MCF 10A (cell line): ENCODE data around the gene SPARC. TPM values are rescaled to one million over a fixed set of nuclear protein-coding genes. Genes with fewer than 3 reads are reported as not detected.

Source experiments
- BruUV-seq: library from RNA; stranded (reverse); fragments of 400-500 nt; replicated peaks from 2 replicates; lab custom pipeline; 2021; lab: Mats Ljungman, UMichigan
- CTCF ChIA-PET: fragments of 300-600 bp; sonication (Branson Sonifier 250); formaldehyde crosslinking; extraction: SDS; loops from one replicate; lab custom pipeline; 2021; ENCODE audit warnings: antibody characterized with exemption, inconsistent platforms; lab: Yijun Ruan, JAX
- POLR2A ChIA-PET: fragments of 300-600, 350-650 bp; sonication (Branson Sonifier 250); formaldehyde crosslinking; extraction: SDS; loops from one replicate; lab custom pipeline; 2020; ENCODE audit warnings: antibody characterized with exemption, inconsistent platforms; lab: Yijun Ruan, JAX
- DNase-seq: peaks from one replicate; pipeline ENCODE4 v3.0.0-alpha.2; 2018; ENCODE audit not compliant: unreplicated experiment
- H3K27ac Mint-ChIP-seq: one replicate; pipeline ENCODE4 v1.8.0; 2022; ENCODE audit warnings: mild to moderate bottlenecking, low read depth, mixed read lengths; ENCODE audit not compliant: unreplicated experiment
- H3K27me3 Mint-ChIP-seq: one replicate; pipeline ENCODE4 v1.8.0; 2022; ENCODE audit warnings: mixed read lengths; ENCODE audit not compliant: insufficient read depth, unreplicated experiment
- H3K36me3 Mint-ChIP-seq: one replicate; pipeline ENCODE4 v1.8.0; 2022; ENCODE audit warnings: mild to moderate bottlenecking, moderate library complexity, mixed read lengths; ENCODE audit not compliant: insufficient read depth, unreplicated experiment
- H3K4me1 Mint-ChIP-seq: one replicate; pipeline ENCODE4 v1.8.0; 2022; ENCODE audit warnings: mixed read lengths; ENCODE audit not compliant: insufficient read depth, unreplicated experiment
- H3K4me3 Mint-ChIP-seq: one replicate; pipeline ENCODE4 v1.8.0; 2022; ENCODE audit warnings: mild to moderate bottlenecking, moderate library complexity, mixed read lengths; ENCODE audit not compliant: unreplicated experiment
- H3K9me3 Mint-ChIP-seq: one replicate; pipeline ENCODE4 v1.8.0; 2022; ENCODE audit warnings: mixed read lengths; ENCODE audit not compliant: unreplicated experiment
- CTCF ChIP-seq: fragments of 200-600 bp; IDR thresholded peaks from one replicate; pipeline ENCODE4 v1.8.0; 2022; ENCODE audit warnings: antibody characterized with exemption, mild to moderate bottlenecking; ENCODE audit not compliant: unreplicated experiment
- intact Hi-C: fragments of 100-400 bp; cut with micrococcal nuclease; formaldehyde crosslinking; loops from 2 replicates; pipeline ENCODE4 v1.14.1; 2022
- total RNA-seq: library from RNA; stranded (reverse); gene quantifications from 2 replicates; pipeline ENCODE4 v1.2.3, GENCODE V29; 2022

The SPARC gene
- total RNA-seq, 1 experiment from 2014 or later, result 32.6 TPM

GRCh38 chr5:151683986-151684588 lies 2.6 kb downstream of the SPARC start:
- BruUV-seq, result no TSS peak
- no peak for TF ChIP-seq CTCF
- Mint-ChIP-seq H3K27me3 (no peaks in the 10 kb centered on the region), H3K36me3 (peaks cover 7% of the 10 kb centered on the region), H3K9me3 (no peaks in the 10 kb centered on the region), H3K4me1 (peaks cover 45% of the 10 kb centered on the region), H3K27ac (peak overlapping the region; percentile 44), H3K4me3 (no peak overlapping the region)
- peak; percentile 38 for DNase-seq
- intact Hi-C loops, result no loop called here
- ChIA-PET POLR2A (interaction anchor here (0.6 to 2.0 kb wide), 10 partner anchors 9 to 164 kb away, joined by 3 to 6 read pairs (median 4); no protein-coding TSS in a partner anchor), CTCF (interaction anchor here (0.5 to 5.0 kb wide), 24 partner anchors 8 to 675 kb away, joined by 3 to 42 read pairs (median 4); no protein-coding TSS in a partner anchor)

- Mint-ChIP-seq H3K4me1 (peaks cover 45% of the 10 kb centered on the region), H3K27me3 (no peaks in the 10 kb centered on the region), H3K9me3 (no peaks in the 10 kb centered on the region), H3K4me3 (no peak overlapping the region), H3K36me3 (peaks cover 7% of the 10 kb centered on the region), H3K27ac (peak overlapping the region; percentile 44)
- intact Hi-C loops, result no loop called here
- no peak for DNase-seq
- no peak for TF ChIP-seq CTCF
- CTCF ChIA-PET, result interaction anchor here (0.6 to 5.0 kb wide), 15 partner anchors 8 to 248 kb away, joined by 3 to 42 read pairs (median 4); no protein-coding TSS in a partner anchor
- POLR2A ChIA-PET, result interaction anchor here (0.9 to 2.0 kb wide), 6 partner anchors 8 to 72 kb away, joined by 3 to 6 read pairs (median 4); no protein-coding TSS in a partner anchor
- no TSS peak for BruUV-seq
Observed at GRCh38 chr5:151683444-151683843, 3.3 kb downstream of the SPARC start.

- H3K4me3 Mint-ChIP-seq, result no peak overlapping the region
- ChIA-PET POLR2A (interaction anchor here (0.6 to 1.7 kb wide), 3 partner anchors 10 to 409 kb away, joined by 3 to 7 read pairs (median 4); no protein-coding TSS in a partner anchor), CTCF (interaction anchor here (0.5 to 5.0 kb wide), 12 partner anchors 10 to 665 kb away, joined by 3 to 42 read pairs (median 15); no protein-coding TSS in a partner anchor)
- H3K4me1 Mint-ChIP-seq, result peaks cover 45% of the 10 kb centered on the region
- no peak for DNase-seq
- BruUV-seq, result no TSS peak
- intact Hi-C loops, result no loop called here
- no peaks in the 10 kb centered on the region for H3K9me3 Mint-ChIP-seq
- no peak overlapping the region for H3K27ac Mint-ChIP-seq
- TF ChIP-seq CTCF, result no peak
- no peaks in the 10 kb centered on the region for H3K27me3 Mint-ChIP-seq
- H3K36me3 Mint-ChIP-seq, result peaks cover 7% of the 10 kb centered on the region
Observed at GRCh38 chr5:151682751-151683331, 3.9 kb downstream of the SPARC start.

- POLR2A ChIA-PET, result interaction anchor here (1.0 to 1.7 kb wide), 3 partner anchors 10 to 21 kb away, joined by 3 to 7 read pairs (median 4); no protein-coding TSS in a partner anchor
- no peak for TF ChIP-seq CTCF
- H3K9me3 Mint-ChIP-seq, result no peaks in the 10 kb centered on the region
- H3K27ac Mint-ChIP-seq, result no peak overlapping the region
- CTCF ChIA-PET, result interaction anchor here (0.5 to 5.0 kb wide), 11 partner anchors 9 to 666 kb away, joined by 3 to 42 read pairs (median 5); no protein-coding TSS in a partner anchor
- H3K4me3 Mint-ChIP-seq, result no peak overlapping the region
- H3K4me1 Mint-ChIP-seq, result peaks cover 44% of the 10 kb centered on the region
- intact Hi-C loops, result no loop called here
- DNase-seq, result no peak
- peaks cover 7% of the 10 kb centered on the region for H3K36me3 Mint-ChIP-seq
- H3K27me3 Mint-ChIP-seq, result no peaks in the 10 kb centered on the region
- no TSS peak for BruUV-seq
Observed at GRCh38 chr5:151682240-151682639, 4.5 kb downstream of the SPARC start.
